OCI-LY1 (cell line): ENCODE data around the gene CEP78.

Experiments used
- EZH2 ChIP-seq: fragments of 200-600 bp; sonication (generic), shearing (Covaris generic); IDR thresholded peaks from 2 replicates; pipeline ENCODE4 v1.8.0; 2017; ENCODE audit warnings: borderline replicate concordance, mixed run types, mild to moderate bottlenecking, antibody characterized with exemption, low read length, moderate library complexity, mixed read lengths
- TF ChIP-seq, protein P1 (sequence below): fragments of 200-600 bp; sonication (generic), shearing (Covaris generic); IDR thresholded peaks from 2 replicates; pipeline ENCODE4 v1.5.1; 2017; ENCODE audit warnings: mild to moderate bottlenecking, antibody characterized with exemption, low read length, moderate library complexity, mixed read lengths

DNA sequence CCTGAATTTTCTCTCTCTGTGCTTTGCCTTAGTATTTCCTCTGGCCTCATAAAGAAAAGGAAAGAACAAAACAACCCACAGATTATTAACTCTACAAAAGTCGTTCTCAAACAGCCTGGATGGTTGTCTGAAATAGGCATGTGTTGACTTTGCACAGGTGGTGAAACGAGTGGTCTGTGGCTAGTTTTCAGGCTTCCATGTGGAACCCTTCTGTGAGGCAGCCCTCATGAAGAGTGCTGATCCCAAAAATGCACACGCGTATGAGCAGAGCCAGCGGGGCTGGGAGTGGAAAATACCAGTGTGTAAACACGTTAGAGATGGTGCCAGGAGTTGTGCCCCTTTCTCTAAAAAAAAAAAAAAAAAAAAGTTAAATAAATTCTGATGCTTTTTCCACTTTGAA, 56.2 kb downstream of the CEP78 start:
- TF ChIP-seq, protein P1, sequence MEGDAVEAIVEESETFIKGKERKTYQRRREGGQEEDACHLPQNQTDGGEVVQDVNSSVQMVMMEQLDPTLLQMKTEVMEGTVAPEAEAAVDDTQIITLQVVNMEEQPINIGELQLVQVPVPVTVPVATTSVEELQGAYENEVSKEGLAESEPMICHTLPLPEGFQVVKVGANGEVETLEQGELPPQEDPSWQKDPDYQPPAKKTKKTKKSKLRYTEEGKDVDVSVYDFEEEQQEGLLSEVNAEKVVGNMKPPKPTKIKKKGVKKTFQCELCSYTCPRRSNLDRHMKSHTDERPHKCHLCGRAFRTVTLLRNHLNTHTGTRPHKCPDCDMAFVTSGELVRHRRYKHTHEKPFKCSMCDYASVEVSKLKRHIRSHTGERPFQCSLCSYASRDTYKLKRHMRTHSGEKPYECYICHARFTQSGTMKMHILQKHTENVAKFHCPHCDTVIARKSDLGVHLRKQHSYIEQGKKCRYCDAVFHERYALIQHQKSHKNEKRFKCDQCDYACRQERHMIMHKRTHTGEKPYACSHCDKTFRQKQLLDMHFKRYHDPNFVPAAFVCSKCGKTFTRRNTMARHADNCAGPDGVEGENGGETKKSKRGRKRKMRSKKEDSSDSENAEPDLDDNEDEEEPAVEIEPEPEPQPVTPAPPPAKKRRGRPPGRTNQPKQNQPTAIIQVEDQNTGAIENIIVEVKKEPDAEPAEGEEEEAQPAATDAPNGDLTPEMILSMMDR: no peak
- TF ChIP-seq EZH2: no peak
